ACC112 (cell line): ENCODE results near the gene LAMA2.

Experiments
- H2AFZ ChIP-seq: fragments of 200-600 bp; sonication (generic); one replicate; pipeline ENCODE4 v1.6.0; 2017; ENCODE audit warnings: antibody characterized with exemption, low read length; ENCODE audit not compliant: unreplicated experiment
- H3K27ac ChIP-seq: fragments of 200-600 bp; sonication (generic); 2 replicates; pipeline ENCODE4 v1.5.1; 2014; ENCODE audit warnings: low read depth, mild to moderate bottlenecking, antibody characterized with exemption, low read length, moderate library complexity
- H3K27me3 ChIP-seq: fragments of 200-600 bp; sonication (generic); 2 replicates; pipeline ENCODE4 v1.6.1; 2014; ENCODE audit warnings: mild to moderate bottlenecking, antibody characterized with exemption, low read length, moderate library complexity, mixed read lengths; ENCODE audit not compliant: insufficient read depth
- H3K36me3 ChIP-seq: fragments of 200-600 bp; sonication (generic); 2 replicates; pipeline ENCODE4 v1.6.1; 2016; ENCODE audit warnings: mild to moderate bottlenecking, antibody characterized with exemption, low read length, moderate library complexity, mixed read lengths; ENCODE audit not compliant: insufficient read depth
- H3K4me1 ChIP-seq: fragments of 200-600 bp; sonication (generic); one replicate; pipeline ENCODE4 v1.6.1; 2016; ENCODE audit warnings: low read length, mixed read lengths; ENCODE audit not compliant: insufficient read depth, unreplicated experiment, control insufficient read depth
- H3K4me3 ChIP-seq: fragments of 200-600 bp; sonication (generic); 2 replicates; pipeline ENCODE4 v1.5.1; 2014; ENCODE audit warnings: mild to moderate bottlenecking, low read depth, low read length
- H3K79me2 ChIP-seq: fragments of 200-600 bp; sonication (generic); one replicate; pipeline ENCODE4 v1.6.0; 2016; ENCODE audit warnings: low read length; ENCODE audit not compliant: control insufficient read depth, unreplicated experiment, insufficient read depth

The LAMA2 gene

DNA sequence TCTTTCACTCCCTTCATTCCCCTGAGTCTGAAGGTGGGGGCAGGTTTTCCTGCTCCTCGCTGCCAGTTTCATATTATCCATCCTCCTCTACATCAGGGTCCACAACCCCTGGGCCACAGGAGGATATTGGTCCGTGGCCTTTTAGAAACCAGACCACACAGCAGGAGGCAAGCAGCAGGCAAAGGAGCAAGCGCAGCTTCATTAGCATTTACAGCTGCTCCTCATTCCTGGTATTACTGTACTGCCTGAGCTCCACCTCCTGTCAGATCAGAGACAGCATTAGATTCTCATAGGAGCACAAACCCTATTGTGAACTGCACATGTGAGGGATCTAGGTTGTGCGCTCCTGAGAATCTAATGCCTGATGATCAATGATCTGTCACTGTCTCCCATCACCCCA lies 446.7 kb downstream of the LAMA2 start:
- Histone ChIP-seq H3K27ac (no peak overlapping the region), H3K27me3 (no peaks in the 10 kb centered on the region), H3K4me3 (no peak overlapping the region), H3K36me3 (peaks cover 5% of the 10 kb centered on the region; the same call in 1 of the 2 replicates), H2AFZ (no peak overlapping the region), H3K79me2 (no peaks in the 10 kb centered on the region), H3K4me1 (peaks cover 13% of the 10 kb centered on the region)

GRCh38 chr6:129331450-129332138 lies 448.7 kb downstream of the LAMA2 start:
- H3K36me3 ChIP-seq = peaks cover 5% of the 10 kb centered on the region; the same call in 1 of the 2 replicates
- H3K4me3 ChIP-seq = no peak overlapping the region
- peaks cover 13% of the 10 kb centered on the region for H3K4me1 ChIP-seq
- H3K27ac ChIP-seq = peak overlapping the region; percentile 66
- H3K27me3 ChIP-seq = no peaks in the 10 kb centered on the region
- no peaks in the 10 kb centered on the region for H3K79me2 ChIP-seq
- peak overlapping the region; percentile 26 for H2AFZ ChIP-seq

- Histone ChIP-seq H2AFZ (no peak overlapping the region), H3K4me3 (no peak overlapping the region), H3K27me3 (no peaks in the 10 kb centered on the region), H3K4me1 (peaks cover 13% of the 10 kb centered on the region), H3K36me3 (peaks cover 5% of the 10 kb centered on the region; the same call in 1 of the 2 replicates), H3K27ac (no peak overlapping the region), H3K79me2 (no peaks in the 10 kb centered on the region)
Observed at GRCh38 chr6:129335792-129336191, 452.9 kb downstream of the LAMA2 start.

DNA sequence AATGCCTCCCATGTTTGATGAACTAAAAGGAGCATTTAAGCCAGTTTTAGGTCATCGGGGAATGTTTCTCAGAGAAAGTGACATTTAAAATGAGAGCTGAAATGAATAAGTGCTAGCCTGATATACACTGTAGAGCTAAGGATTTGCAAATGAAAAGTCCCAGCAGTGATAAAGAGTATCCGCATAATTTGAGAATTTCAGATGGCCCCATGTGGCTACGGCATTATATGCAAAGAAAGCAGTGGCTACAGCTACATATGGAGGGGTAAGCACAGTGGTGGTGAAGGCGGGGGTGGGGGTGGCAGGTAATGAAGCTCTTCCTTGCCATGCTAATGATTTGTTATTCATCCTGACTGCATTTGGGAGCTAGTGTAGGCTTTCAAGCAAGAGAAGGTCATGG lies 455.7 kb downstream of the LAMA2 start:
- Histone ChIP-seq H2AFZ (no peak overlapping the region), H3K36me3 (peaks cover 5% of the 10 kb centered on the region; the same call in 1 of the 2 replicates), H3K4me3 (no peak overlapping the region), H3K79me2 (no peaks in the 10 kb centered on the region), H3K4me1 (peaks cover 18% of the 10 kb centered on the region), H3K27me3 (no peaks in the 10 kb centered on the region), H3K27ac (no peak overlapping the region)

DNA sequence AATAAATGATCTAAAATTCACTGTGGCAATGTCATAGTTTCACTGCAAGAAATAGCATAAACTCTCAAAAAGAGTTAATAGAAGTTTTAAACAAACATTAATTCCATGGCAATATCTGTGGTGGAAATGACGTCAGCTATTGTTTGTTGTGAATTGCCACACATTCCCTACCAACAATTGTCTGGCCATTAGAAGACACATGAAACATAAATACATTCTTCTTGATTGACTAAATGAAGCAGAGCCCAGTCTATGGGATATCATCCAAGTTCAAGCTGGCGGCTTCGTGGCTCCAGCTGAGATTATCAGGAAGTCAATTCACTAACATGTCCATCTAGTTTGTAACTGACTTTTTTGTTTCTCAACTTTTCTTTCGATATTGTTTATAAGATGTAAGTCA lies 458.0 kb downstream of the LAMA2 start:
- Histone ChIP-seq H3K4me1 (peaks cover 24% of the 10 kb centered on the region), H3K36me3 (no peaks in the 10 kb centered on the region), H3K27ac (peak overlapping the region; percentile 85), H3K27me3 (no peaks in the 10 kb centered on the region), H2AFZ (no peak overlapping the region), H3K79me2 (no peaks in the 10 kb centered on the region), H3K4me3 (no peak overlapping the region)

GRCh38 chr6:129342243-129342642 lies 459.3 kb downstream of the LAMA2 start:
- Histone ChIP-seq H3K27me3 (no peaks in the 10 kb centered on the region), H3K4me1 (peaks cover 29% of the 10 kb centered on the region), H3K4me3 (no peak overlapping the region), H3K36me3 (no peaks in the 10 kb centered on the region), H2AFZ (no peak overlapping the region), H3K79me2 (no peaks in the 10 kb centered on the region), H3K27ac (peak overlapping the region; percentile 85; the same call in 1 of the 2 replicates)

GRCh38 chr6:129342796-129343195 lies 459.9 kb downstream of the LAMA2 start:
- Histone ChIP-seq H3K36me3 (no peaks in the 10 kb centered on the region), H3K79me2 (no peaks in the 10 kb centered on the region), H3K27me3 (no peaks in the 10 kb centered on the region), H2AFZ (no peak overlapping the region), H3K4me1 (peaks cover 29% of the 10 kb centered on the region), H3K4me3 (no peak overlapping the region), H3K27ac (no peak overlapping the region)

GRCh38 chr6:129344379-129344778 lies 461.4 kb downstream of the LAMA2 start:
- Histone ChIP-seq H2AFZ (no peak overlapping the region), H3K4me1 (peaks cover 29% of the 10 kb centered on the region), H3K27me3 (no peaks in the 10 kb centered on the region), H3K27ac (no peak overlapping the region), H3K79me2 (no peaks in the 10 kb centered on the region), H3K4me3 (no peak overlapping the region), H3K36me3 (no peaks in the 10 kb centered on the region)

DNA sequence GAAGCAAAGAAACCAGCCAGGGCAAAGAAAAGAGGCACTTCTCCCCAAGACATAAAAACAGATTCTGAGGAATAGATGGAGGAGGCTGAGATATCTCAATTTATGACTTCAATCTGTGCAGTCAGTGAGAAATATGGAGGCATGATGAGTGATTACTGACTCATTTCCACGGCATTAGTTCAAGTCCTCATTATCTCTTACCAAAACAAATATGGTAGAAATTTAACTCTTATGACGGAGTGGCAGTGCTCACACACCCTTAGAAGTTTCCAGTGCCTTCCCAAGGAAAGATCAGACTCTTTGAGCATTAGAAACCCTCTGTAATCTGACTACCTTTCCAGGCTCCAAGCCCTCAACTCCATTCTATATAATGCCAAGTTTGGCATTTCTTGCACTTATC lies 463.0 kb downstream of the LAMA2 start:
- Histone ChIP-seq H3K4me1 (peaks cover 29% of the 10 kb centered on the region), H3K4me3 (no peak overlapping the region), H3K27me3 (no peaks in the 10 kb centered on the region), H3K36me3 (no peaks in the 10 kb centered on the region), H3K27ac (peak overlapping the region; percentile 72), H3K79me2 (no peaks in the 10 kb centered on the region), H2AFZ (no peak overlapping the region)

DNA sequence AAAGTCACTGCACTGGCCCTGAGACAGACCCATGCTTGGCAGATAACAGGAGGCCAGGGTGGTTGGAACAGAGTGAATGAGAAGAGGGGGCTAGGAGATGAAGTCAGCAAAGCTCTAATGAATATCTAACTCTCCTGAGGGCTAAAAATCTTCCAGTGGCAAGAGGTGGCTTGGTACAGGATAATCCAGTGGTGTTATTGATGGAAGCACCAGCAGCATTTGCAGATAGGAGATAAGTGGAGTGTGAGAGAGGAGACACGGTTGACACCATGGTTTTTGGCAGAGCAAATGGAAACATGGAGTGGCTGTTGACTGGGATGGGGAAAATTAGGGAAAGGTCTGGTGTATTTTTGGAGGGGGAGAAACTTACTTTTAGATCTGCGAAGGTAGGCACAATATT lies 464.0 kb downstream of the LAMA2 start:
- Histone ChIP-seq H3K4me1 (peaks cover 20% of the 10 kb centered on the region), H3K79me2 (no peaks in the 10 kb centered on the region), H3K27ac (no peak overlapping the region), H3K36me3 (no peaks in the 10 kb centered on the region), H3K27me3 (no peaks in the 10 kb centered on the region), H3K4me3 (no peak overlapping the region), H2AFZ (no peak overlapping the region)

DNA sequence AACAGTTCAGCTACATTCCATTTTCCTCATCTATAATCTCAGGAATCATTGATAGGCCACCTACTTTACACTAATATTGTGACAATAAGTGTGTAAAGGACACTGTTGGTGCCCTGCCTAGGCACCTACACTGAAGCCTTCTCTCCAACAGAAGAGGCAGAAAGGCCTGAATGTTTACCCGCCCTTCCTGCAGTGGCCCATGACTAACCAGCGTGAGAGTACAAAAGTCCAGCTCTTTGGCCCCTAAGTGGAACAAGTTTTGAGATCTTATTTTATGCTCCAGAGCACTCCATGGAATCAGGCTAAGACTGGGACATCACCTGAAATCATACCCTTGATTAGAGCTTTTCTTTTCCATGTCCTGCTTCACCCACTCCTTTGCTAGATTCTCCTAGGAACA lies 467.3 kb downstream of the LAMA2 start:
- H3K36me3 ChIP-seq = no peaks in the 10 kb centered on the region
- no peak overlapping the region for H3K27ac ChIP-seq
- no peak overlapping the region for H2AFZ ChIP-seq
- H3K4me1 ChIP-seq = peaks cover 11% of the 10 kb centered on the region
- H3K4me3 ChIP-seq = no peak overlapping the region
- no peaks in the 10 kb centered on the region for H3K79me2 ChIP-seq
- H3K27me3 ChIP-seq = no peaks in the 10 kb centered on the region
